HG02678 (cell line): ENCODE data around the gene FGF23.

ENCODE experiments used
- ATAC-seq: cut with Tn5 transposase; IDR thresholded peaks from one replicate; pipeline ENCODE4 v1.9.1; 2021; ENCODE audit warnings: mild to moderate bottlenecking, moderate library complexity; ENCODE audit not compliant: unreplicated experiment

The FGF23 gene

GRCh38 chr12:4320497-4320852 lies 59.0 kb downstream of the FGF23 start:
- ATAC-seq: peak; percentile 38
